DOHH2 (cell line): ENCODE results near the gene LORICRIN.

Experiments
- CTCF ChIP-seq: fragments of 200-600 bp; sonication (generic); IDR thresholded peaks from one replicate; pipeline ENCODE4 v1.5.1; 2014; ENCODE audit warnings: antibody characterized with exemption, mild to moderate bottlenecking, low read depth, low read length; ENCODE audit not compliant: poor library complexity, severe bottlenecking
- EZH2phosphoT487 ChIP-seq: fragments of 200-600 bp; sonication (generic); IDR thresholded peaks from 2 replicates; pipeline ENCODE4 v1.6.1; 2017; ENCODE audit warnings: borderline replicate concordance, mild to moderate bottlenecking, antibody characterized with exemption, low read length, moderate library complexity, mixed read lengths

GRCh38 chr1:153293851-153294250 lies 34.4 kb downstream of the LORICRIN start:
- TF ChIP-seq EZH2phosphoT487 (no peak), CTCF (no peak)
